ENCODE measurements around the gene GMFB. TPM values are rescaled to one million over a fixed set of nuclear protein-coding genes. Genes with fewer than 3 reads are reported as not detected.

GMFB gene
- total and polyA plus RNA-seq, 2 donors from 2014 or later = 22.7 to 53.6 TPM

DNA sequence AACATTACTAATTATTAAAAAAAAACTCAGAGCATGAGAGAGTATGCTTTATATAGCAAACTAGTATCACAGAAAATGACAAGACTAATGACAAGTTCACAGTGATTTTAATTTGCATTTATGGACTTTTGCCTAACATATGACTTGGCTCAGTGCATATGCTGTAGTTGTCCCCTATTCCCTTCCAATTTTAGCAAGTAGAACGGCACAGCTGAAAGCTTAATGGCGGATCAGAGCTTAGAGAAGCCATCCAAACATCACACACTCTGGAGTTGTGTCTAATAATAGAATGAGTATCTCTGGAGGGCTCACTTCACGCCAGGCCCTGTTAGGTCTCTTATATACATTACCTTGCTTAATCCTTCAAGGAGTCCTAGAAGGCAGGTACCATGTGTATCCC, 60.9 kb downstream of the GMFB start:
- FAIRE-seq (no peak), DNase-seq (no peak)
- intact Hi-C loops (cut with DNase I) = no loop called here
- Histone ChIP-seq H3K4me3 (ENCODE audit: low read length in 3 of 3) (no peak overlapping the region), H3K27ac (ENCODE audit: low read depth in 2 of 2, low read length in 2 of 2) (no peak overlapping the region), H3K36me3 (ENCODE audit: control insufficient read depth in 2 of 3, insufficient read depth in 3 of 3, low read length in 3 of 3) (peaks cover 9 to 29% (median 25%) of the 10 kb centered on the region in 3 donors), H3K9ac (ENCODE audit: low read length in 3 of 3) (no peak overlapping the region), H3K9me3 (ENCODE audit: control insufficient read depth in 2 of 3, insufficient read depth in 1 of 3, low read length in 3 of 3) (no peaks in the 10 kb centered on the region), H3K4me1 (ENCODE audit: control insufficient read depth in 2 of 3, insufficient read depth in 2 of 3, low read depth in 1 of 3, low read length in 3 of 3) (no peaks in the 10 kb centered on the region), H3K27me3 (ENCODE audit: control insufficient read depth, insufficient read depth, low read length) (no peaks in the 10 kb centered on the region)
- TF ChIP-seq, protein P1, sequence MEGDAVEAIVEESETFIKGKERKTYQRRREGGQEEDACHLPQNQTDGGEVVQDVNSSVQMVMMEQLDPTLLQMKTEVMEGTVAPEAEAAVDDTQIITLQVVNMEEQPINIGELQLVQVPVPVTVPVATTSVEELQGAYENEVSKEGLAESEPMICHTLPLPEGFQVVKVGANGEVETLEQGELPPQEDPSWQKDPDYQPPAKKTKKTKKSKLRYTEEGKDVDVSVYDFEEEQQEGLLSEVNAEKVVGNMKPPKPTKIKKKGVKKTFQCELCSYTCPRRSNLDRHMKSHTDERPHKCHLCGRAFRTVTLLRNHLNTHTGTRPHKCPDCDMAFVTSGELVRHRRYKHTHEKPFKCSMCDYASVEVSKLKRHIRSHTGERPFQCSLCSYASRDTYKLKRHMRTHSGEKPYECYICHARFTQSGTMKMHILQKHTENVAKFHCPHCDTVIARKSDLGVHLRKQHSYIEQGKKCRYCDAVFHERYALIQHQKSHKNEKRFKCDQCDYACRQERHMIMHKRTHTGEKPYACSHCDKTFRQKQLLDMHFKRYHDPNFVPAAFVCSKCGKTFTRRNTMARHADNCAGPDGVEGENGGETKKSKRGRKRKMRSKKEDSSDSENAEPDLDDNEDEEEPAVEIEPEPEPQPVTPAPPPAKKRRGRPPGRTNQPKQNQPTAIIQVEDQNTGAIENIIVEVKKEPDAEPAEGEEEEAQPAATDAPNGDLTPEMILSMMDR (IDR thresholded peaks at IDR 0.05; ENCODE audit: borderline replicate concordance, extremely low read depth, insufficient read depth) = no peak

DNA sequence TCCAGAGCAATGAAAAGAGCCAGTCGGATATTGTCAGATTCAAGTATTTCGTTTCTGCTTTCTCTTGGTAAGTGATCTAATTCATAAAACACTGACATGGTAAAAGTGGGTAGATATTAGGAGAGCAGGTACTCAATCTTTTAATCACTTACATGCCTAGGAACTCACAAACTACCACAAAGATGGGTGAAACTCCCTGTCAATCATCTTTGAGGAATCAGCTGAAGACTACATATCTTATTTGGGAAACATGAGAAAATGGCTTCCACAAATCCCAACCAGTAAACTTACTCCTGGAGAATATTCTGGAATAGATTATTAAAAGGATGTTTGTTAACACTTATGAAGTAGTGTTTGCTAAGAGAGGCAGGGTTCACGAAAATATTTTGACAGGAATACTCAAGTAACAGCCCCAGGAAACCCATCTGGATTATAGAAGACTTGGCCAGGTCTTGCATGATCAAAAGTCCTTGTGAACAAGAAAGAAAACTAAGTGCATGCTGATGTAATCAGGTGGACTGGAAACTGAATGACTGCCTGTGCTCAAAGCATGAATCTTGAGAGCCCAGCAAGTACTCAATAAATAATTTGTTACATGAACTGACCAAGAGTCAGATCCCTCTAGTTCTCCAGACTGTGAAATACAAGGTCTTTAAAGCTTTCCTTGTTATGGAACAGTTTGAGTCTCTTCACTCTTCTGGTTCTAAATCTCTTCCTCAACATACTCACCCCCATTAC, 63.1 kb downstream of the GMFB start:
- TF ChIP-seq, protein P1 (IDR thresholded peaks at IDR 0.05; ENCODE audit: borderline replicate concordance, extremely low read depth, insufficient read depth) = no peak
- Histone ChIP-seq H3K36me3 (ENCODE audit: control insufficient read depth in 2 of 3, insufficient read depth in 3 of 3, low read length in 3 of 3) (peaks cover 9 to 29% (median 25%) of the 10 kb centered on the region in 3 donors), H3K27ac (ENCODE audit: low read depth in 2 of 2, low read length in 2 of 2) (no peak overlapping the region), H3K9me3 (ENCODE audit: control insufficient read depth in 2 of 3, insufficient read depth in 1 of 3, low read length in 3 of 3) (no peaks in the 10 kb centered on the region), H3K4me3 (ENCODE audit: low read length in 3 of 3) (no peak overlapping the region), H3K9ac (ENCODE audit: low read length in 3 of 3) (no peak overlapping the region), H3K4me1 (ENCODE audit: control insufficient read depth in 2 of 3, insufficient read depth in 2 of 3, low read depth in 1 of 3, low read length in 3 of 3) (no peaks in the 10 kb centered on the region), H3K27me3 (ENCODE audit: control insufficient read depth, insufficient read depth, low read length) (no peaks in the 10 kb centered on the region)
- DNase-seq = no peak
- intact Hi-C loops (cut with DNase I) = no loop called here
- no peak for FAIRE-seq

DNA sequence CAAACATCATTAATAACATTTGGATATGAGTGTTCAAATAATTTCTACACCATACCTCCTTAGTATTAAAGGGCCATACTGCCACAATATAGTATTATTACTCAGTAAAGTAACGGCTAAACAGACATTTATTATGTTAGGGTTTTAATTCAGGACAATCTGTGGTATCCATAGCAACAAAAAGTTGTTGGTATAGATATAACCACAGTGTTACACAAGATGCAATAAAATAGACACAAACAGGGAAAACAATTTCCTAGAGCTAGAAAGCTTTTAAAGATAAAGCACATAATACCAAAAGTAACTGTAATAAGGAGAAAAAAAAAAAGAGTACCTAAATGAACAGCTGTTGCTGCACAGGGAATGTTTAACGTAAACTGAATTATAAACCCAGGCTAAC, 63.7 kb downstream of the GMFB start:
- intact Hi-C loops (cut with DNase I) = no loop called here
- H3K4me1 ChIP-seq (ENCODE audit: control insufficient read depth in 2 of 3, insufficient read depth in 2 of 3, low read depth in 1 of 3, low read length in 3 of 3) = no peaks in the 10 kb centered on the region
- H3K4me3 ChIP-seq (ENCODE audit: low read length in 3 of 3) = no peak overlapping the region
- H3K9ac ChIP-seq (ENCODE audit: low read length in 3 of 3) = no peak overlapping the region
- TF ChIP-seq, protein P1 (IDR thresholded peaks at IDR 0.05; ENCODE audit: borderline replicate concordance, extremely low read depth, insufficient read depth) = no peak
- DNase-seq (no peak), FAIRE-seq (no peak)
- H3K36me3 ChIP-seq (ENCODE audit: control insufficient read depth in 2 of 3, insufficient read depth in 3 of 3, low read length in 3 of 3) = peaks cover 7 to 26% (median 25%) of the 10 kb centered on the region in 3 donors
- no peaks in the 10 kb centered on the region for H3K9me3 ChIP-seq (ENCODE audit: control insufficient read depth in 2 of 3, insufficient read depth in 1 of 3, low read length in 3 of 3)
- H3K27me3 ChIP-seq (ENCODE audit: control insufficient read depth, insufficient read depth, low read length) = no peaks in the 10 kb centered on the region
- no peak overlapping the region for H3K27ac ChIP-seq (ENCODE audit: low read depth in 2 of 2, low read length in 2 of 2)

Other genes with a start within 250 kb of the GMFB start
- 1.2 TPM for gene CDKN3, start 92.0 kb downstream of the GMFB start, total RNA-seq
- gene CDKN3, start 92.0 kb downstream of the GMFB start, polyA plus RNA-seq (ENCODE audit: insufficient read depth, low read depth, low replicate concordance) = 2.1 TPM
- gene CNIH1, start 47.6 kb downstream of the GMFB start, total RNA-seq = 64.8 TPM
- gene CNIH1, start 47.6 kb downstream of the GMFB start, polyA plus RNA-seq (ENCODE audit: insufficient read depth, low read depth, low replicate concordance) = 78.3 TPM
- 19.6 TPM for gene CGRRF1, start 20.9 kb upstream of the GMFB start, total RNA-seq
- gene CGRRF1, start 20.9 kb upstream of the GMFB start, polyA plus RNA-seq (ENCODE audit: insufficient read depth, low read depth, low replicate concordance) = 26.2 TPM
- gene SAMD4A, start 78.1 kb upstream of the GMFB start, total RNA-seq = 46.5 TPM
- 7.4 TPM for gene SAMD4A, start 78.1 kb upstream of the GMFB start, polyA plus RNA-seq (ENCODE audit: insufficient read depth, low read depth, low replicate concordance)

Data from kidney (tissue), 14 donors.